WI38 (cell line): ENCODE data around the gene FXYD4.

Experiments used
- H3K4me3 ChIP-seq: 2 replicates; pipeline ENCODE4 v1.5.1; 2011; ENCODE audit warnings: low read depth, mild to moderate bottlenecking, control low read depth, low read length
- CTCF ChIP-seq: IDR thresholded peaks from 2 replicates; pipeline ENCODE4 v1.5.1; 2012; ENCODE audit warnings: low read depth, mild to moderate bottlenecking, control low read depth, low read length

FXYD4 gene

GRCh38 chr10:43350686-43351085, 20.8 kb upstream of the FXYD4 start:
- no peak for TF ChIP-seq CTCF

GRCh38 chr10:43351301-43351700, 20.1 kb upstream of the FXYD4 start:
- no peak for TF ChIP-seq CTCF
- H3K4me3 ChIP-seq: no peak overlapping the region

More at GRCh38 chr10:43350686-43351085, 20.8 kb upstream of the FXYD4 start:
- no peak overlapping the region for H3K4me3 ChIP-seq

- no peak for TF ChIP-seq CTCF
- H3K4me3 ChIP-seq: no peak overlapping the region
Observed at GRCh38 chr10:43352951-43353350, 18.5 kb upstream of the FXYD4 start.

GRCh38 chr10:43353495-43354329, 17.7 kb upstream of the FXYD4 start:
- no peak overlapping the region for H3K4me3 ChIP-seq
- no peak for TF ChIP-seq CTCF

- H3K4me3 ChIP-seq: no peak overlapping the region
- no peak for TF ChIP-seq CTCF
Observed at GRCh38 chr10:43354330-43354635, 17.2 kb upstream of the FXYD4 start.

GRCh38 chr10:43354879-43355380, 16.5 kb upstream of the FXYD4 start:
- no peak for TF ChIP-seq CTCF
- H3K4me3 ChIP-seq: no peak overlapping the region

GRCh38 chr10:43355749-43356371, 15.6 kb upstream of the FXYD4 start:
- no peak overlapping the region for H3K4me3 ChIP-seq

More at GRCh38 chr10:43355749-43356371, 15.6 kb upstream of the FXYD4 start:
- TF ChIP-seq CTCF: no peak
